Measurements from ENCODE around the gene GULP1.
"Not testable (repeated sequence)": the region's sequence is repeated elsewhere in the genome, so short reads cannot be mapped to it uniquely, and the experiment has no call there.

The GULP1 gene

DNA sequence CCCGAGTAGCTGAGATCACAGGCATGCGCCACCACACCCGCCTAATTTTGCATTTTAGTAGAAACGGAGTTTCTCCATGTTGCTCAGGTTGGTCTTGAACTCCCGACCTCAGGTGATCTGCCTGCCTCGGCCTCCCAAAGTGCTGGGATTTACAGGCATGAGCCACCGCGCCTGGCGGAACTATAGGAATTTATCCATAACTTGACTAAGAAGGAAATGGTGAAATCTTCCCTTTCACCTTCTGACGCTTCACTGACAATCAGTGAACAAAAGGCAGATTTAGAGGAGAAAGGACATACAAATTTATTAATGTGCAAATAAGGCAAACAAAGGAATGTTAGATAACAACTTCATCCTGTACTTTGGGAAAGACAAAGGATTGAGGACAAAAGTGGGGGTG, 15.4 kb upstream of the GULP1 start:
- no peaks in the 10 kb centered on the region for H3K4me1 ChIP-seq (ENCODE audit: control insufficient read depth, insufficient read depth, low read length)
- H3K9me3 ChIP-seq (ENCODE audit: control insufficient read depth, low read length): no peaks in the 10 kb centered on the region
- H3K36me3 ChIP-seq (ENCODE audit: control insufficient read depth, insufficient read depth, low read length): no peaks in the 10 kb centered on the region
- H3K27me3 ChIP-seq (ENCODE audit: control insufficient read depth, insufficient read depth, low read length): no peaks in the 10 kb centered on the region
- no peak overlapping the region for H3K9ac ChIP-seq (ENCODE audit: low read length)
- no peak overlapping the region for H3K4me3 ChIP-seq (ENCODE audit: low read length)

DNA sequence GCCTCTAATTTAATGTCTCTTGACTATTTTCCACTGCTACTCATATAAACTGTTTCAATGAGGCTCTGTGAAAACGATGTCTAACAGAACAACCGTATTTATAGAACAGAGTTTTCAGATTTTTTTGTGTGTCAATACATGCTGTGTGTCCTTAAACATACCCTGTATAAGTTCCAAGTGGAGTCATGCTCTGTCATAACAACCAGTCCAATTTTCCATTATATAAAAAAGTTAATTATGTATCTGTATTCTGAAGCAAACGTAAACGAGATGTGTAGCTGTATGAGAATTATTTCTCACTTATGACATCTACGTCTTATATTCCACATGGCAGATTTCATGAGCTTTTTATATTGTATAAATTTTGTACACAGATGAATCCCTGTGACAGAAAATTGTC, 13.9 kb upstream of the GULP1 start:
- Histone ChIP-seq H3K27me3 (ENCODE audit: control insufficient read depth, insufficient read depth, low read length) (no peaks in the 10 kb centered on the region), H3K4me3 (ENCODE audit: low read length) (no peak overlapping the region), H3K9ac (ENCODE audit: low read length) (no peak overlapping the region), H3K9me3 (ENCODE audit: control insufficient read depth, low read length) (no peaks in the 10 kb centered on the region), H3K36me3 (ENCODE audit: control insufficient read depth, insufficient read depth, low read length) (no peaks in the 10 kb centered on the region), H3K4me1 (ENCODE audit: control insufficient read depth, insufficient read depth, low read length) (no peaks in the 10 kb centered on the region)

DNA sequence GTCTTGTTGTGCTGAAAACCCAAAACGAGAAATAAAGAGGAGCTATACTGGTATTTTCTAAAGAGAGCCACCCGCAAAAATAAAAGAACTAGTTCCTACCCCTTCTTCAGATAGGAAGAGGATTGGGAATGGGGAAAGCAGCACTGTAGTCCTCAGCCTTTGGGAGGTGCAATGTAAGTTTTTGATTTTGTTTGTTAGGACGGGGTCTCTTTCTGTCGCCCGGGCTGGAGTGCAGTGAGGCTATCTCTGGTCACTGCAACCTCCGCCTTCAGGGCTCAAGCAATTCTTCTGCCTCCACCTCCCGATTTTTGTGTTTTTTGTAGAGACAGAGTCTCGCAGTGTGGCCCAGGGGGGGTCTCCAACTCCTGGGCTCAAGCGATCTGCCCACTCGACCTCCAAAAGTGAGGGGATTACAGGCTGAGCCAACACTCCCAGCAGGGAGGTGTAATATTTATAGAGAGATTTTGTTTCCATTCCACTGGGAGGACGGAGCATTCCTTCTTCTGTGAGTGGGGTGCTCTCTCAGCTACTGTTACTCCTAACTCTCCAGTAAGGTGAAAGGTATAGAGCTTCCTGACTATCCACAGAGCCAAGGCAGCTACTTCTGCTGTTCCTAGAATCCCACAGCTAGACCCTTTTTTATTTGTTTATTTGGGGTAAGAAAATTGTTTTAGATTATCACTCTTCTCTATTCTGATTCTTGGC, 13.1 kb upstream of the GULP1 start:
- H3K9ac ChIP-seq (ENCODE audit: low read length): no peak overlapping the region
- no peaks in the 10 kb centered on the region for H3K36me3 ChIP-seq (ENCODE audit: control insufficient read depth, insufficient read depth, low read length)
- no peaks in the 10 kb centered on the region for H3K27me3 ChIP-seq (ENCODE audit: control insufficient read depth, insufficient read depth, low read length)
- no peaks in the 10 kb centered on the region for H3K4me1 ChIP-seq (ENCODE audit: control insufficient read depth, insufficient read depth, low read length)
- no peak overlapping the region for H3K4me3 ChIP-seq (ENCODE audit: low read length)
- H3K9me3 ChIP-seq (ENCODE audit: control insufficient read depth, low read length): no peaks in the 10 kb centered on the region

DNA sequence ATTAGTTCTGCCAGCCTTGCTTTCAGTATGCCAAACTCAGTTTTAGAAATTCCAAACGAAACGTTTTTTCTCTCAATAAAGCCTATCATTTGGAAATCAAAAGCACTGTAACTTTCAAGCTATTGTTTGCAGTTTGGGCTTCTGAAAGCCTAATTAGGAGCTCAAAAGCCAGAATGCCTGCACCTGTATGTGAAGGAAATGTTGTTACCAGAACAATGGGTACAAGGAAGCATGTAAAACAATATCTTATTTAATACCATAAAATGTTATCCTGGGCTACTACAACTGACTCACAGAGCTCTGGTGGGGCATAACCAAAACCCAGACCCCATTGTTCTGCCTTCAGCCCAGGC, 12.6 kb upstream of the GULP1 start:
- Histone ChIP-seq H3K27me3 (ENCODE audit: control insufficient read depth, insufficient read depth, low read length) (no peaks in the 10 kb centered on the region), H3K9me3 (ENCODE audit: control insufficient read depth, low read length) (no peaks in the 10 kb centered on the region), H3K36me3 (ENCODE audit: control insufficient read depth, insufficient read depth, low read length) (no peaks in the 10 kb centered on the region), H3K4me1 (ENCODE audit: control insufficient read depth, insufficient read depth, low read length) (no peaks in the 10 kb centered on the region), H3K4me3 (ENCODE audit: low read length) (no peak overlapping the region), H3K9ac (ENCODE audit: low read length) (no peak overlapping the region)

DNA sequence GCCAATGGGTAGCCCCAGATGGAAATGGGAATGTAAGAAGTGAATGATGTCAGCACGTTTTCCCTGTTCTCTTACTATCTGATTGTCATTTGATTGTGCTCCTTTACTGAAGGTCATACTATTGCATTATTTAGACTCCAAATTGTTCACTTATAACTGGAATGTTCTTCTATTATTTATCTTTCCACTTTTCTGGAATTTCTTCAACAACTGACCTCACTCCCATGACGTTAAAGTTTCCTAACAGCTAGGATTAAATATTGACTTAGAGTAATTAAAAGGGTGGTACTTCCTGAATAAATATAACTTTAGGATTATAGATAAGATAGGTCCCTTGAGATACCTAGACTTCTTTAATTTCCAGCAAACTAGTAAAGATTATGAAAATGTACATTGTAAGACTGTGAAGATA, 10.9 kb upstream of the GULP1 start:
- peaks cover 11% of the 10 kb centered on the region for H3K4me1 ChIP-seq (ENCODE audit: control insufficient read depth, insufficient read depth, low read length)
- no peak overlapping the region for H3K9ac ChIP-seq (ENCODE audit: low read length)
- no peaks in the 10 kb centered on the region for H3K27me3 ChIP-seq (ENCODE audit: control insufficient read depth, insufficient read depth, low read length)
- H3K36me3 ChIP-seq (ENCODE audit: control insufficient read depth, insufficient read depth, low read length): no peaks in the 10 kb centered on the region
- no peaks in the 10 kb centered on the region for H3K9me3 ChIP-seq (ENCODE audit: control insufficient read depth, low read length)
- no peak overlapping the region for H3K4me3 ChIP-seq (ENCODE audit: low read length)

DNA sequence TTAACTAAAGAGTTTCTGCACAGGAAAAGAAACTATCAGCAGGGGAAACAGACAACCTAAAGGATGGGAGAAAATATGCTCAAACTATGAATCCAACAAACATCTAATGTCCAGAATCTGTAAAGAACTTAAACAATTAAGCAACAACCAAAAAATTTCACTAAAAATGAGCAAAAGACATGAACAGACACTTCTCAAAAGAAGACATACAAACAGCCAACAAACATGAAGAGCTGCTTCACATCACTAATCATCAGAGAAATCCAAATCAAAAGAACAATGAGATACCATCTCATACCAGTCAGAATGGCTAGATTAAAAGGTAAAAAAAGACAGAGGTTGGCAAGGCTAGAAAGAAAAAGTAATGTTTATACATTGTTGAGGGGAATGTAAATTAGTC, 8.8 kb upstream of the GULP1 start:
- Histone ChIP-seq H3K27me3 (ENCODE audit: control insufficient read depth, insufficient read depth, low read length) (no peaks in the 10 kb centered on the region), H3K9ac (ENCODE audit: low read length) (no peak overlapping the region)

DNA sequence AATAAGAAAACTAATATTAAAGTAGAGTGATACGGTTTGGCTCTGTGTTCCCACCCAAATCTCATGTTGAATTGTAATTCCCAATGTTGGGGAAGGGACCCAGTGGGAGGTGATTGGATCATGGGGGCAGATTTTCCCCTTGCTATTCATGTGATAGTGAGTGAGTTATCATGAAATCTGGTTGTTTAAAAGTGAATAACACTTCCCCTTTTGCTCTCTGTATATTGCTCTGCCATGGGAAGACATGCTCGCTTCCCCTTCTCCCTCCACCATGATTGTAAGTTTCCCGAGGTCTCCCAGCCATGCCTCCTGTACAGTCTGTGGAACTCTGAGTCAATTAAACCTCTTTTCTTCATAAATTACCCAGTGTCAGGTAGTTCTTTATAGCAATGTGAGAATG, 7.4 kb upstream of the GULP1 start:
- H3K27me3 ChIP-seq (ENCODE audit: control insufficient read depth, insufficient read depth, low read length); H3K9me3 ChIP-seq (ENCODE audit: control insufficient read depth, low read length); H3K36me3 ChIP-seq (ENCODE audit: control insufficient read depth, insufficient read depth, low read length); H3K4me3 ChIP-seq (ENCODE audit: low read length); H3K9ac ChIP-seq (ENCODE audit: low read length): not testable (repeated sequence)
- peaks cover 14% of the 10 kb centered on the region for H3K4me1 ChIP-seq (ENCODE audit: control insufficient read depth, insufficient read depth, low read length)

More for the DNA sequence above, 8.8 kb upstream of the GULP1 start:
- Histone ChIP-seq H3K9me3 (ENCODE audit: control insufficient read depth, low read length) (no peaks in the 10 kb centered on the region), H3K36me3 (ENCODE audit: control insufficient read depth, insufficient read depth, low read length) (no peaks in the 10 kb centered on the region), H3K4me3 (ENCODE audit: low read length) (no peak overlapping the region), H3K4me1 (ENCODE audit: control insufficient read depth, insufficient read depth, low read length) (peaks cover 14% of the 10 kb centered on the region)

DNA sequence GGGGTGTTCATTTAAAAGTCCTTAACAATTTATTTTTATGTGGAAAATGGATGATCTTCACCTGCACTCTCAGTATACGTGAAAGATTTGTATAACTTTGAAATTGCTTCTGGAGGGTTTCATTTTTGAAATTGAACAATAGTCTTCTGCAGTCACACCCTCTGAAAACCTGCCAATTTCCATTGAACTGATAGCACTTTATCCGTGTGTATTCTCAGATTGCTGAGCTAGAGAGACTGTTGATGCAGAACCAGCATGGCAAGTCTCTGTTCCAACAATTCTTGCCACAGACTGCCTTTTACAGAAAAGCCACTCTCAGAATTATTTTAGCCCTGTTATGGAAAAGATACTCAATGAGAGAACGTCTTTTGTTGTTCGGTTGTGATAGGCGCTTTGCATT, 6.6 kb upstream of the GULP1 start:
- H3K4me1 ChIP-seq (ENCODE audit: control insufficient read depth, insufficient read depth, low read length): peaks cover 14% of the 10 kb centered on the region
- no peak overlapping the region for H3K9ac ChIP-seq (ENCODE audit: low read length)
- no peaks in the 10 kb centered on the region for H3K9me3 ChIP-seq (ENCODE audit: control insufficient read depth, low read length)
- no peaks in the 10 kb centered on the region for H3K36me3 ChIP-seq (ENCODE audit: control insufficient read depth, insufficient read depth, low read length)
- no peak overlapping the region for H3K4me3 ChIP-seq (ENCODE audit: low read length)
- H3K27me3 ChIP-seq (ENCODE audit: control insufficient read depth, insufficient read depth, low read length): no peaks in the 10 kb centered on the region

DNA sequence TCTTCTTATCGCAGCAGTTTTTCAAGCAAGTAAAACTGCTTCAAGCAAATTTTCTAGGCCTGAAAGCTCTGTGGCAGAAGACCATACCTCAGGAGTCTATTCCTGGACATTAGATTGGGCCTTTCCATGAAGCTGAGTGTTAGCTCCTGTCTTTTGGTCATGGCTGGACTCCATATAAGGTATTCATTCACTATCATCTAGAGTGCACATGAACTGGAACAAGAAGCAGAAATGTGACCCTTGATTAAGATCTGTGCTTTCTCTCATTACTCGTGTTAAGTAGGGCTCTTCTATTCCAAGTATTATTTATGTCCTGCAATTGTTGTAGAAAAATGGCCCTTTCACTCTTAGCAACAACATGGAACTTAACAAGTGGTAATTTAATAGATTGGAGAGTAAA, 5.9 kb upstream of the GULP1 start:
- no peak overlapping the region for H3K4me3 ChIP-seq (ENCODE audit: low read length)
- H3K9me3 ChIP-seq (ENCODE audit: control insufficient read depth, low read length): no peaks in the 10 kb centered on the region
- H3K27me3 ChIP-seq (ENCODE audit: control insufficient read depth, insufficient read depth, low read length): no peaks in the 10 kb centered on the region
- peaks cover 16% of the 10 kb centered on the region for H3K4me1 ChIP-seq (ENCODE audit: control insufficient read depth, insufficient read depth, low read length)
- no peaks in the 10 kb centered on the region for H3K36me3 ChIP-seq (ENCODE audit: control insufficient read depth, insufficient read depth, low read length)
- no peak overlapping the region for H3K9ac ChIP-seq (ENCODE audit: low read length)

DNA sequence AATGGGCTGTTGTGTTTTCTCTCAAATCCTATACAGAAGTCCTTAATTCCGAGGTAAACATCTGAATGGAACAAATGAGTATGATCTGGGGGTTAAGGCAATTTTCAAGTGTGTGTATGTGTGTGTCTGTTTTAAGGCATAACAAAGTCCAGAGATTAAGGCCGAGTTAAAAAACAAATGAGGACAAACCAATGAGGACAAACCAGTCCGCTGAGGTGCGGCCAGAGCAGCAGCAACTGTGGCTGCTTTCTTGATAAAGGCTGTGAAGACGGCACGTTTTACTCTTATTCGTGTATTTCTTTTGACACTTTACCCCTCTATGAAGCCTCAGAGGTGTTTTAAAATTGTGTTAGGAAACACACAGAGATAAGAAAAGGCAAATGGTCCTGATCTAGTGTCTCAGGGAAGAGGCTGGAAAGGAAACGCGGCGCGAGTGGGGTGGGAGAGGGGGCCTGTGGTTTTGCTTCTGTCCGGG, 495 bp upstream of the GULP1 start:
- peaks cover 4% of the 10 kb centered on the region for H3K4me1 ChIP-seq (ENCODE audit: control insufficient read depth, insufficient read depth, low read length)
- no peaks in the 10 kb centered on the region for H3K27me3 ChIP-seq (ENCODE audit: control insufficient read depth, insufficient read depth, low read length)
- peak overlapping the region; percentile 84 for H3K4me3 ChIP-seq (ENCODE audit: low read length)
- peak overlapping the region; percentile 98 for H3K9ac ChIP-seq (ENCODE audit: low read length)
- no peaks in the 10 kb centered on the region for H3K36me3 ChIP-seq (ENCODE audit: control insufficient read depth, insufficient read depth, low read length)
- H3K9me3 ChIP-seq (ENCODE audit: control insufficient read depth, low read length): no peaks in the 10 kb centered on the region

DNA sequence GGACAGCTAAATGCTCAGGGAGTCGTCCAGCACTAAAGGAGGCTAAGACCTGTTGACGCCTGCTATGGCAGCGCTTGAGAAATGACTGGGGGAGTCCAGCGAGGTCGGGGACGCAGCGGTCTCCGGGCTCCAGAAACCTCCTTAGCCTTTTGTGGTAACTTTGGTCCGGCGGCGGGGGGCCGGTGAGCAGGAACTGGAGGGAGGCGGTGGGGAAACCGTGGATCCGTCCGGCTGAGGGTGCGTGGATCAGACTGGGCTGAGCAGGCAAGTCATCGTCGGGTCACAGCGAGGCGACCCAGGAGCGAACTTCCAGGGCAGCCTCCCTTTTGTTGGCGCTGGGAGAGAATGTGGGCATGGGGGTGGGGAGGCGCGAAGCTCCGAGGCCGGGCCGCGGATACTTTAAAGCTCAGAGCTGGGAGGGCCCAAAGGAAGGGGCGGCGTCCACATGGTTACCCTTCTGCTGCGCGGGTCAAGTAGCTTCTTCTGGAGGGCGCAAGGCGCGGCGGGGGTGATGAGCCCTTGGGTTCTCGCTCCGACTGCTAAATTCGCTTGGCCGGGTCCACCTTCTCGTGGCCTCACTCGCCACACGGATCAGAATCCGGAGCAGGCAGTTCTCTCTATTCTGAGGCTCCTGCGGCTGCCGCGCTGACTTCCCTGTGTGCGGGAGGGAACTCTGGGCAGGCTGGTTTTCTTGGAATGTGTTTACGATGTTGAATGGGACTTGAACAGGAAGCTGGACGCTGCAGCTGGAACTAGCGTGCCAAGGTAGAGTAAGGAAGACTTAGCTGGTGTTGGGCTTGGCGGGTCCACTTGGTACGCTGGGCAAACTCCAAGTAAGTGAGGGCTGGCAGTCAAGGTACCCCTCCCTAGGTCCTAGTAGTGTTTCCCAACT, 920 bp downstream of the GULP1 start:
- Histone ChIP-seq H3K36me3 (ENCODE audit: control insufficient read depth, insufficient read depth, low read length) (no peaks in the 10 kb centered on the region), H3K9ac (ENCODE audit: low read length) (peak overlapping the region; percentile 98), H3K4me3 (ENCODE audit: low read length) (peak overlapping the region; percentile 84), H3K9me3 (ENCODE audit: control insufficient read depth, low read length) (no peaks in the 10 kb centered on the region), H3K27me3 (ENCODE audit: control insufficient read depth, insufficient read depth, low read length) (no peaks in the 10 kb centered on the region), H3K4me1 (ENCODE audit: control insufficient read depth, insufficient read depth, low read length) (peaks cover 4% of the 10 kb centered on the region)

DNA sequence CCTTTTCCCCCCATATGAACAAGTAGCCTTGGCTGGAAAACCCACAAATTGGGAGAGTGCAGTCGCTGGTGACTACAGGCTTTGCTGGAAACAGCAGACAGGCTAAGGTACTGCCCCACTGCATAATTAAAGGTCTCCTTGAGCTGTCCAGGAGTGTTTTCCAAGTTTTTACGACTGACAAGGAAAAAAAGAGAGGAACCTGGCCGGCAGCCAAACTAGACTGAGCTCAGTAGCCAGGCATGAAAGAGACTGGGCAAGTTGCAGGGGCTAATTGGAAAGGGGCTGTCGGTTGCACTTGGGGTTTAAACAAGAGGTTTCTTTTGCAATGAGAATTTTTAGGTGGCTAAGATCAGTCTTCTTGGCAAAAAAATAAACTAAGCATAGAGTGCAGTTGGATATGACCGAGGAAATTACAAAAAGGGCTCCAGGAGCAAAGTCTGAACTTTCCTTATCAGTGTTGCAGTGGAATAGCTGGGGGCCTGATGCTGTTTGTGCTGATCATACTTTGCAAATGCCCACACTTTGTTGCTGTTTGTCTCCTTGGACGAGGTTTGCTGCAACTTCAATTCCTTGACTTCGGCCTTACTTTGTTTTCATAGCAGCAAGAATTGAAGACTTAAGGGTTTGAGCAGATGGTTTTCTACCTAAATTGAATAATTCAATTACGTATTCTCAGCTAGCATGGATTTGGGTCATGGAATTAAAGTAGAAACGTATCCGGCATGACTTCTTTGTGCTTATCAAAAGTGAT, 2.1 kb downstream of the GULP1 start:
- Histone ChIP-seq H3K9ac (ENCODE audit: low read length) (peak overlapping the region; percentile 98), H3K27me3 (ENCODE audit: control insufficient read depth, insufficient read depth, low read length) (no peaks in the 10 kb centered on the region), H3K36me3 (ENCODE audit: control insufficient read depth, insufficient read depth, low read length) (no peaks in the 10 kb centered on the region), H3K4me3 (ENCODE audit: low read length) (peak overlapping the region; percentile 84), H3K9me3 (ENCODE audit: control insufficient read depth, low read length) (no peaks in the 10 kb centered on the region), H3K4me1 (ENCODE audit: control insufficient read depth, insufficient read depth, low read length) (peaks cover 8% of the 10 kb centered on the region)

All from mucosa of stomach (tissue), 1 donor.